ENCODE measurements around the gene BCAS1.

BCAS1 gene

DNA sequence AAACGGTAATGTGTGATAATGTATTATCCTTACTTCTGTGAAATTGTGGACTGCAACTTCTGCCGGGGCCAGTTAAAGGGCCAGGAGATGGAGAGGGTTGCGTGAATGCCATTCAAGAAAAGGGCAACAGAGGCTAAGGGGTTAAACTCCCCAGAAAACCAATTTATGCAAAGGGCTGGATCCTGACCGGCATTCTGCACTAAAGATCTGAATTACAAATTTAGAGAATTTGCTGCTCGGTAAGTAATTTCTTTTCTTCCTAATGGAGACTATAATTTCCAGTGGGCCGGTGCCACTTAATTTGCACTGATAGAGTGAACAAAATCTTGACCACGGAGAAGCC, 130.1 kb downstream of the BCAS1 start:
- no CpG with 5 or more reads among the region's 7 CpGs for WGBS (ENCODE audit: extremely low coverage, insufficient coverage, low lambda C conversion rate)
- Histone ChIP-seq H3K79me1 (ENCODE audit: low read length) (no peaks in the 10 kb centered on the region), H3K27ac (ENCODE audit: low read depth, low read length) (peak overlapping the region; percentile 42), H3K27me3 (ENCODE audit: insufficient read depth, low read length, poor library complexity) (no peaks in the 10 kb centered on the region), H3K9ac (ENCODE audit: low read length) (peak overlapping the region; percentile 44), H2AK5ac (ENCODE audit: low read length) (no peak overlapping the region), H3K4me3 (ENCODE audit: low read length) (no peak overlapping the region), H3K4me2 (ENCODE audit: low read length) (no peak overlapping the region), H3K4ac (ENCODE audit: low read depth, low read length) (no peak overlapping the region), H4K5ac (ENCODE audit: low read length) (no peak overlapping the region), H3K23ac (ENCODE audit: low read length) (no peak overlapping the region), H3K4me1 (ENCODE audit: control insufficient read depth, low read depth, low read length) (peaks cover 25% of the 10 kb centered on the region), H3K79me2 (ENCODE audit: control insufficient read depth, insufficient read depth, low read length) (no peaks in the 10 kb centered on the region), H3K56ac (ENCODE audit: low read length) (peak overlapping the region; percentile 68), H2BK5ac (ENCODE audit: low read length) (peak overlapping the region; percentile 58), H2BK120ac (ENCODE audit: low read depth, low read length) (no peak overlapping the region), H2BK15ac (replicated peaks; ENCODE audit: low read depth) (no peak overlapping the region), H3K36me3 (ENCODE audit: control insufficient read depth, insufficient read depth, low read length) (no peaks in the 10 kb centered on the region), H4K8ac (ENCODE audit: low read depth, low read length) (no peak overlapping the region), H3K18ac (ENCODE audit: low read length) (peak overlapping the region; percentile 45)
- no peak for DNase-seq

DNA sequence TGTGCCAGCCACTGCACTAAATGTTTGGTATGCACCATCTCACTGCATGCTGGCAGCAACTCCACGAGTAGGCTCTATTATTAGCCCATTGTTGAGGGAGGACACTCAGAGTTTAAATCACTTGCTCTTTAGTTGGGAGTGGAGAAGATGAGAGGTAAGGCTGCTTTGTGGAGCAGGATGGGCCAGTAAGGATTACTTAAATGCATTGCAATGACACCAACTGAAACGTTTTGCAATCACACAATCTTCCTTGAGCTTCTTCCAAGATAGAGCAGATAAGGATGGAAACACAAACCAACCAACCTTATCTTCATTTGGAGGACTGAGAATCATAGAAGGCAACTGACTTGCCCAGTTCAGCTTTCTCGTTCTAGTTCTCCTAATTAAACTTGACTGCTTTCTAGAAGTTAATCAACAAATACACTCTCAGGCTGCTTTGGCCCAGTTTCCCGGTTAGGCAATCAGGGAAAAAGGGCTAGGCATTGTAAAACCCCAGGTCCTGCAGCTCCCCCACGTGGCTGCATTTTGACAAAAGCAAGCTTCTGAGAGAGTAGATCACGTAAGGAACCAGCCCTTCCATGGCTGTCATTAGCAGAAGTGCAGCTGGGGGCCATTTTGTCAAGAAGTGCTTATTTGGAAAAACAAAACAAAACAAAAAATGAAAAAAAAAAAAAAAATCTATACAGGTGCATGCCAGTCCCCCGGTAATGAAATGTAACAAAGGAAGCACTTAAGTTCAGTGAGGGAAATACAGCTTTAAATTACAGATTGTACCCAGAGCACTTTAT, 130.6 kb downstream of the BCAS1 start:
- H2BK120ac ChIP-seq (ENCODE audit: low read depth, low read length) = no peak overlapping the region

DNA sequence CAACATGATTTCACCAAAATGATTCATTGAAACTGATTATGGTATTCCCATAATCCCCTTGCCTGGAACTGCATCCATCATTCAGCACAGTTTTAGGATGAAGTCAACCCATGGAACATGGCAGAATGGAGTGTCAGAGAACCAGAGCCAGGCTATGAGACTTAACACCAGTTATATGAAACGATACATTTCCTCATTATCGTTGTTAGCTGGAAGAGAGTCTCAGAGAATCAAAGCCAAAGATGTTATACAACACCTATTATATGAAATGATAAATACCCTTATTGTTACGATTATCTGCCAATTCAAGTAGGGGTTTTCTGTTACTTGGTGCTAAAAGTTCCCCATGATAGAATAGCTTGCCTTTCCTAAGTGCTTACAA, 131.2 kb downstream of the BCAS1 start:
- peaks cover 32% of the 10 kb centered on the region for H3K4me1 ChIP-seq (ENCODE audit: control insufficient read depth, low read depth, low read length)
- H2AK5ac ChIP-seq (ENCODE audit: low read length) = peak overlapping the region; percentile 33
- no peak overlapping the region for H3K4ac ChIP-seq (ENCODE audit: low read depth, low read length)
- H4K8ac ChIP-seq (ENCODE audit: low read depth, low read length) = no peak overlapping the region
- peak overlapping the region; percentile 40 for H3K56ac ChIP-seq (ENCODE audit: low read length)
- H2BK5ac ChIP-seq (ENCODE audit: low read length) = peak overlapping the region; percentile 55
- H2BK120ac ChIP-seq (ENCODE audit: low read depth, low read length) = no peak overlapping the region
- H3K27me3 ChIP-seq (ENCODE audit: insufficient read depth, low read length, poor library complexity) = no peaks in the 10 kb centered on the region
- no peak overlapping the region for H3K23ac ChIP-seq (ENCODE audit: low read length)
- no peak overlapping the region for H4K5ac ChIP-seq (ENCODE audit: low read length)
- H3K9ac ChIP-seq (ENCODE audit: low read length) = peak overlapping the region; percentile 28
- no peaks in the 10 kb centered on the region for H3K79me2 ChIP-seq (ENCODE audit: control insufficient read depth, insufficient read depth, low read length)
- no peak overlapping the region for H3K27ac ChIP-seq (ENCODE audit: low read depth, low read length)
- no CpG with 5 or more reads among the region's 3 CpGs for WGBS (ENCODE audit: extremely low coverage, insufficient coverage, low lambda C conversion rate)
- peak overlapping the region; percentile 52 for H3K18ac ChIP-seq (ENCODE audit: low read length)
- H3K36me3 ChIP-seq (ENCODE audit: control insufficient read depth, insufficient read depth, low read length) = no peaks in the 10 kb centered on the region
- no peak overlapping the region for H3K4me3 ChIP-seq (ENCODE audit: low read length)
- H3K4me2 ChIP-seq (ENCODE audit: low read length) = no peak overlapping the region
- H2BK15ac ChIP-seq (replicated peaks; ENCODE audit: low read depth) = no peak overlapping the region
- DNase-seq = no peak
- no peaks in the 10 kb centered on the region for H3K79me1 ChIP-seq (ENCODE audit: low read length)

More for the DNA sequence above, 130.6 kb downstream of the BCAS1 start:
- Histone ChIP-seq H3K18ac (ENCODE audit: low read length) (peak overlapping the region; percentile 52), H3K36me3 (ENCODE audit: control insufficient read depth, insufficient read depth, low read length) (no peaks in the 10 kb centered on the region), H4K5ac (ENCODE audit: low read length) (no peak overlapping the region), H3K56ac (ENCODE audit: low read length) (peak overlapping the region; percentile 68), H2BK15ac (replicated peaks; ENCODE audit: low read depth) (no peak overlapping the region), H3K4me2 (ENCODE audit: low read length) (no peak overlapping the region), H3K27me3 (ENCODE audit: insufficient read depth, low read length, poor library complexity) (no peaks in the 10 kb centered on the region), H3K27ac (ENCODE audit: low read depth, low read length) (peak overlapping the region; percentile 42), H3K79me2 (ENCODE audit: control insufficient read depth, insufficient read depth, low read length) (no peaks in the 10 kb centered on the region), H3K4me1 (ENCODE audit: control insufficient read depth, low read depth, low read length) (peaks cover 29% of the 10 kb centered on the region), H3K23ac (ENCODE audit: low read length) (no peak overlapping the region), H3K79me1 (ENCODE audit: low read length) (no peaks in the 10 kb centered on the region), H2AK5ac (ENCODE audit: low read length) (no peak overlapping the region), H2BK5ac (ENCODE audit: low read length) (peak overlapping the region; percentile 47), H3K9ac (ENCODE audit: low read length) (peak overlapping the region; percentile 44), H4K8ac (ENCODE audit: low read depth, low read length) (no peak overlapping the region), H3K4ac (ENCODE audit: low read depth, low read length) (no peak overlapping the region), H3K4me3 (ENCODE audit: low read length) (no peak overlapping the region)
- DNase-seq = peak; percentile 97
- no CpG with 5 or more reads among the region's 7 CpGs for WGBS (ENCODE audit: extremely low coverage, insufficient coverage, low lambda C conversion rate)

DNA sequence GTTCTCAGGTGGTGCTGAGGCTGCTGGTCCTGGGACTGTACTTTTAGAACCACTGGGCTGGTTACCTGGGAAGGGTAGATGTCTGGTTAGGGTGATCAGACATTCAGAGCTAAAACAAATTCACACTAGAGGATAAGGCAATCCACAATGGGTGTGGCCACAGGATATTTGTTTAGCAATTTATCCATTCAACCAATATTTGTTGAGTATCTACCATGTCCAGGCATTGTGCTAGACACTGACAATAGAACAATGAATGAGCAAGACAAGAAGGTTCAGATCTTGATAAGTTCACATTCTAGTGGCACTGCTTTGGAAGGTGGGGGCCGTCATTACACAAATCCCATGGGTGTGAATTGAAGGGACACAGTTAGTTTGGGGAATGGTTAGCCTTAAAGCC, 131.7 kb downstream of the BCAS1 start:
- H4K5ac ChIP-seq (ENCODE audit: low read length) = no peak overlapping the region
- peaks cover 32% of the 10 kb centered on the region for H3K4me1 ChIP-seq (ENCODE audit: control insufficient read depth, low read depth, low read length)
- no peak overlapping the region for H3K56ac ChIP-seq (ENCODE audit: low read length)
- H3K4me3 ChIP-seq (ENCODE audit: low read length) = no peak overlapping the region
- no peak overlapping the region for H3K4ac ChIP-seq (ENCODE audit: low read depth, low read length)
- no peak overlapping the region for H3K27ac ChIP-seq (ENCODE audit: low read depth, low read length)
- no peak overlapping the region for H3K18ac ChIP-seq (ENCODE audit: low read length)
- no peak overlapping the region for H4K8ac ChIP-seq (ENCODE audit: low read depth, low read length)
- no peak overlapping the region for H3K23ac ChIP-seq (ENCODE audit: low read length)
- H3K36me3 ChIP-seq (ENCODE audit: control insufficient read depth, insufficient read depth, low read length) = no peaks in the 10 kb centered on the region
- no peak overlapping the region for H3K9ac ChIP-seq (ENCODE audit: low read length)
- H2BK5ac ChIP-seq (ENCODE audit: low read length) = no peak overlapping the region
- no peak overlapping the region for H2BK15ac ChIP-seq (replicated peaks; ENCODE audit: low read depth)
- H3K4me2 ChIP-seq (ENCODE audit: low read length) = no peak overlapping the region
- no peaks in the 10 kb centered on the region for H3K27me3 ChIP-seq (ENCODE audit: insufficient read depth, low read length, poor library complexity)
- H3K79me1 ChIP-seq (ENCODE audit: low read length) = no peaks in the 10 kb centered on the region
- no peaks in the 10 kb centered on the region for H3K79me2 ChIP-seq (ENCODE audit: control insufficient read depth, insufficient read depth, low read length)
- H2BK120ac ChIP-seq (ENCODE audit: low read depth, low read length) = no peak overlapping the region
- no peak overlapping the region for H2AK5ac ChIP-seq (ENCODE audit: low read length)
- DNase-seq = peak; percentile 37
- WGBS (ENCODE audit: extremely low coverage, insufficient coverage, low lambda C conversion rate) = no CpG with 5 or more reads among the region's 1 CpG

DNA sequence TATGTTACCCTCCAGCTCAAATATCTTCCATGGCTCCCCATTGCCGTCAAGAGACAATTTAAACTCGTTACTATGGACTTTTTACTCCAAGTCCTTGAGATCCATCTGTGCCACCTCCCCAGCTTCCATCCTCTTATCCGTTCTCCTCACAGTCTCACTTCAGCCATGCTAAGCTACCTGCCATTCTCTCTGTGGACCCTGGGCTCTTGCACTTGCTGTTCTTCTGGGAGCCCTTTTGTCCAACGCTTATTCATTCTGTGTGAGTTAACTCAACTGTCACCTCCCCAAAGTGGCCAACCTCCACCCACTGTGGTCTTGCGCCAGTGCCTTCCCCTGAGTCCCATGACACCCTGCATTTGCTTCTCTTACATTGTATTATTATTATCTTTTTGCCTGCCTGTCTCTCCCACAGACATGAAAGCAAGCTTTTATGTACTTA, 132.4 kb downstream of the BCAS1 start:
- Histone ChIP-seq H3K4me2 (ENCODE audit: low read length) (no peak overlapping the region), H2BK120ac (ENCODE audit: low read depth, low read length) (peak overlapping the region; percentile 30), H2BK5ac (ENCODE audit: low read length) (no peak overlapping the region), H3K9ac (ENCODE audit: low read length) (no peak overlapping the region), H3K79me2 (ENCODE audit: control insufficient read depth, insufficient read depth, low read length) (no peaks in the 10 kb centered on the region), H3K4ac (ENCODE audit: low read depth, low read length) (no peak overlapping the region), H3K36me3 (ENCODE audit: control insufficient read depth, insufficient read depth, low read length) (no peaks in the 10 kb centered on the region), H2AK5ac (ENCODE audit: low read length) (peak overlapping the region; percentile 57), H2BK15ac (replicated peaks; ENCODE audit: low read depth) (no peak overlapping the region), H4K5ac (ENCODE audit: low read length) (no peak overlapping the region), H3K27ac (ENCODE audit: low read depth, low read length) (no peak overlapping the region), H3K4me1 (ENCODE audit: control insufficient read depth, low read depth, low read length) (peaks cover 30% of the 10 kb centered on the region), H4K8ac (ENCODE audit: low read depth, low read length) (no peak overlapping the region), H3K23ac (ENCODE audit: low read length) (no peak overlapping the region), H3K56ac (ENCODE audit: low read length) (no peak overlapping the region), H3K4me3 (ENCODE audit: low read length) (no peak overlapping the region), H3K18ac (ENCODE audit: low read length) (no peak overlapping the region), H3K27me3 (ENCODE audit: insufficient read depth, low read length, poor library complexity) (no peaks in the 10 kb centered on the region), H3K79me1 (ENCODE audit: low read length) (no peaks in the 10 kb centered on the region)
- no CpG with 5 or more reads among the region's 5 CpGs for WGBS (ENCODE audit: extremely low coverage, insufficient coverage, low lambda C conversion rate)
- no peak for DNase-seq

DNA sequence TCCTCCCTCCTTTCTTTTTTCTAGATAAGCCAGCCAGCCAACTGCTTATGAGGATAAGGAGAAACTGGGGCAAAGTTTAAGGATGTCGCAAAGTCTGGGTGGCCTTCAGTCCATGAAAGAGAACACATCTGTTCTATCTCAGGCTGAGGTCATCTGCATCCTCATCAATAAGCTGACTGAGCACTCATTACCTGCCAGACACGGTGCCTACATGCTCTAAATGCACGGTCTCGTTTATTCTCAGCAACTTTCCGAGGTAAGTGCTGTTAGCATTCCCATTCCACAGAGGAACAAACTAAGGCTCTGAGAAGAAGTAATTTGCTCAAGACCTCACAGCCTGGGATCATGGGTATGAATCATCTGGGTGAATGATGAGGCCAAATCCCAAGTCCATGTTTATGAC, 133.1 kb downstream of the BCAS1 start:
- Histone ChIP-seq H3K79me2 (ENCODE audit: control insufficient read depth, insufficient read depth, low read length) (no peaks in the 10 kb centered on the region), H4K5ac (ENCODE audit: low read length) (no peak overlapping the region), H2BK5ac (ENCODE audit: low read length) (peak overlapping the region; percentile 40), H3K36me3 (ENCODE audit: control insufficient read depth, insufficient read depth, low read length) (no peaks in the 10 kb centered on the region), H3K4ac (ENCODE audit: low read depth, low read length) (no peak overlapping the region), H3K18ac (ENCODE audit: low read length) (no peak overlapping the region), H4K8ac (ENCODE audit: low read depth, low read length) (no peak overlapping the region), H3K23ac (ENCODE audit: low read length) (no peak overlapping the region), H3K4me3 (ENCODE audit: low read length) (no peak overlapping the region), H3K9ac (ENCODE audit: low read length) (no peak overlapping the region), H3K79me1 (ENCODE audit: low read length) (no peaks in the 10 kb centered on the region), H2AK5ac (ENCODE audit: low read length) (peak overlapping the region; percentile 88), H3K4me2 (ENCODE audit: low read length) (no peak overlapping the region), H3K56ac (ENCODE audit: low read length) (peak overlapping the region; percentile 62), H2BK120ac (ENCODE audit: low read depth, low read length) (no peak overlapping the region), H3K4me1 (ENCODE audit: control insufficient read depth, low read depth, low read length) (peaks cover 26% of the 10 kb centered on the region), H3K27ac (ENCODE audit: low read depth, low read length) (no peak overlapping the region), H3K27me3 (ENCODE audit: insufficient read depth, low read length, poor library complexity) (no peaks in the 10 kb centered on the region), H2BK15ac (replicated peaks; ENCODE audit: low read depth) (no peak overlapping the region)
- no peak for DNase-seq
- no CpG with 5 or more reads among the region's 5 CpGs for WGBS (ENCODE audit: extremely low coverage, insufficient coverage, low lambda C conversion rate)
